ENCODE data around the gene STIMATE. TPM values are rescaled to one million over a fixed set of nuclear protein-coding genes. Genes with fewer than 3 reads are reported as not detected.

Gene STIMATE
- polyA plus RNA-seq, 3 donors = 8.9 to 49.9 (median 11.7) TPM

DNA sequence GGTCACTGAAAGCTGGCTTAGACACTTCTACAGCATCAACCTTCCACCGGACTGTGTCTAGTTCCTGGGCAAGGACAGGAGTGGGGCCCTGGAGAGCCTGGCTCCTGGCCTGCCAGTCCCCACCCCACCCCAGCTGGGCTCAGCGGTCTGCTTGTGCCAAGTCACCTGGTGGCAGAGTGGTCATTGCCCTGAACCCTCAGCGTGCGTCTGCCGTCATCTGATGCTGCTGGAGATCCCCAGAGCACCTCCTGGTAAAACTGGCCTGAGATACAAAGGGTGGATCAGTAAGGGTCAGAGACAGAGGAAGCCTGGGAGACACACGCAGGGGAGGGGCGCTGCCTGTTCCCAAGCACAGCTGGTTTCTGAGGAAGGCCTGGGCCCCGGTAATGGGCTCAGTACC, 83.5 kb downstream of the STIMATE start:
- no peak overlapping the region for H3K9ac ChIP-seq (ENCODE audit: insufficient read depth, low read length, poor library complexity, severe bottlenecking)
- no peak for DNase-seq
- no peaks in the 10 kb centered on the region for H3K4me1 ChIP-seq (ENCODE audit: control insufficient read depth in 1 of 2, insufficient read depth in 2 of 2, low read length in 2 of 2)
- no peak for TF ChIP-seq CTCF (IDR thresholded peaks at IDR 0.05)
- intact Hi-C loops (cut with micrococcal nuclease) = no loop called here
- no peak overlapping the region for H3K27ac Mint-ChIP-seq
- H2AFZ ChIP-seq (ENCODE audit: insufficient read depth, low read depth, low read length, poor library complexity, severe bottlenecking) = no peak overlapping the region
- H3K9me3 Mint-ChIP-seq = no peaks in the 10 kb centered on the region
- no peak overlapping the region for H3K27ac ChIP-seq (ENCODE audit: low read depth in 1 of 2, low read length in 2 of 2)
- H3K4me3 Mint-ChIP-seq = no peak overlapping the region
- H3K79me2 ChIP-seq (ENCODE audit: insufficient read depth, low read length) = no peaks in the 10 kb centered on the region
- no peaks in the 10 kb centered on the region for H3K27me3 ChIP-seq (ENCODE audit: control insufficient read depth in 2 of 2, insufficient read depth in 2 of 2, low read length in 2 of 2)
- H3K4me2 ChIP-seq (replicated peaks; ENCODE audit: extremely low read depth, low read length, poor library complexity, severe bottlenecking) = no peak overlapping the region
- H3K36me3 ChIP-seq (replicated peaks in 1 of 2; ENCODE audit: control insufficient read depth in 1 of 2, insufficient read depth in 2 of 2, low read length in 2 of 2) = no peaks in the 10 kb centered on the region
- H3K4me3 ChIP-seq (replicated peaks in 1 of 3; ENCODE audit: low read depth in 2 of 3, low read length in 3 of 3) = no peak overlapping the region
- WGBS (ENCODE audit: insufficient coverage) = 91% methylated on average over 7 of the region's 8 CpGs
- H3K4me1 Mint-ChIP-seq = peaks cover 5% of the 10 kb centered on the region
- no peaks in the 10 kb centered on the region for H3K36me3 Mint-ChIP-seq
- H4K20me1 ChIP-seq (ENCODE audit: insufficient read depth, low read length) = no peaks in the 10 kb centered on the region
- peaks cover 0 to 5% (median 2%) of the 10 kb centered on the region in 3 donors for H3K27me3 Mint-ChIP-seq (ENCODE audit: low read depth in 3 of 3)
- no peaks in the 10 kb centered on the region for H3K9me3 ChIP-seq (replicated peaks in 1 of 2; ENCODE audit: control insufficient read depth in 1 of 2, insufficient read depth in 1 of 2, low read length in 2 of 2)

DNA sequence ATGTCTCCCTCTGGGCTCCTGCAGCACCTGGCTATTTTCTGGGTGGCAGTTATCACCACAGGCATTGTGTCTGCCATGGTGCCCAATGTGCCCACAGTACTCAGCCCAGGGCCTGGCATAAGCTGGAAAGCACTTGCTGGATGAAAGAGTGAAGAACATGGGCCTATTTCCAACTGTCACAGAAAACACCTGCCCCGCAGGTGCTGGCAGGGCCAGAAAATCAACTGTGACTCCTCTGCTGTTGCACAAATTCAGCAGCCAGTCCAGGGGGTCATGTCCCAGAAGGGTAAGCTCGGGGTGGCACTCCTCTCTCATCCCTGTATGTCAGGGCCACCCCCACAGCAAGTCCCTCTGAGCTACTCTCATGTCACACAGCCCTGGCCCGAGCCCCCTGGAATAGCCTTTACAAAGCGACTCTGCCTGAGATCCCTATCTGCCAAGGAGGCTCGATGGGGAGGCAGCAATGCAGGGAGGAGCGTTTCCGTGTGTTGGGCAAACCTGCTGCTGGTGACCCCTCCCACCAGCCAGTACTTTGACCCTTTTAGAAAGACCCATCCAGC, 85.8 kb downstream of the STIMATE start:
- no peaks in the 10 kb centered on the region for H3K27me3 ChIP-seq (ENCODE audit: control insufficient read depth in 2 of 2, insufficient read depth in 2 of 2, low read length in 2 of 2)
- H3K27ac ChIP-seq (ENCODE audit: low read depth in 1 of 2, low read length in 2 of 2) = no peak overlapping the region
- intact Hi-C loops (cut with micrococcal nuclease) = no loop called here
- no peaks in the 10 kb centered on the region for H3K9me3 ChIP-seq (replicated peaks in 1 of 2; ENCODE audit: control insufficient read depth in 1 of 2, insufficient read depth in 1 of 2, low read length in 2 of 2)
- H4K20me1 ChIP-seq (ENCODE audit: insufficient read depth, low read length) = no peaks in the 10 kb centered on the region
- Mint-ChIP-seq H3K4me3 (no peak overlapping the region), H3K4me1 (peaks cover 5% of the 10 kb centered on the region), H3K9me3 (no peaks in the 10 kb centered on the region), H3K27ac (no peak overlapping the region), H3K36me3 (no peaks in the 10 kb centered on the region), H3K27me3 (ENCODE audit: low read depth in 3 of 3) (peaks cover 0 to 7% (median 2%) of the 10 kb centered on the region in 3 donors)
- no peaks in the 10 kb centered on the region for H3K4me1 ChIP-seq (ENCODE audit: control insufficient read depth in 1 of 2, insufficient read depth in 2 of 2, low read length in 2 of 2)
- H3K4me2 ChIP-seq (replicated peaks; ENCODE audit: extremely low read depth, low read length, poor library complexity, severe bottlenecking) = no peak overlapping the region
- H2AFZ ChIP-seq (ENCODE audit: insufficient read depth, low read depth, low read length, poor library complexity, severe bottlenecking) = no peak overlapping the region
- no peaks in the 10 kb centered on the region for H3K79me2 ChIP-seq (ENCODE audit: insufficient read depth, low read length)
- no peak overlapping the region for H3K9ac ChIP-seq (ENCODE audit: insufficient read depth, low read length, poor library complexity, severe bottlenecking)
- no peak for TF ChIP-seq CTCF (IDR thresholded peaks at IDR 0.05)
- DNase-seq = no peak
- no peaks in the 10 kb centered on the region for H3K36me3 ChIP-seq (replicated peaks in 1 of 2; ENCODE audit: control insufficient read depth in 1 of 2, insufficient read depth in 2 of 2, low read length in 2 of 2)
- H3K4me3 ChIP-seq (replicated peaks in 1 of 3; ENCODE audit: low read depth in 2 of 3, low read length in 3 of 3) = no peak overlapping the region
- WGBS (ENCODE audit: insufficient coverage) = 93% methylated on average over 5 of the region's 7 CpGs
